GM23338 (cell line): ENCODE results near the gene HSPA2.

Source experiments
- EZH2 ChIP-seq: fragments of 200-600 bp; sonication (generic); IDR thresholded peaks from one replicate; pipeline ENCODE4 v1.8.0; 2017; ENCODE audit warnings: antibody characterized with exemption, mild to moderate bottlenecking, low read depth; ENCODE audit not compliant: unreplicated experiment
- TF ChIP-seq, protein P1 (sequence below), 2 experiments: fragments of 200-600 bp in 1 of 2; sonication (generic) in 1 of 2; conservative IDR thresholded peaks; 2 replicates each; pipeline versions ENCODE4 v1.5.1 to v1.6.1; 2016 to 2017; ENCODE audit warnings: antibody characterized with exemption in 2 of 2, low read depth in 2 of 2, mild to moderate bottlenecking in 2 of 2, moderate library complexity in 1 of 2

- TF ChIP-seq, protein P1, sequence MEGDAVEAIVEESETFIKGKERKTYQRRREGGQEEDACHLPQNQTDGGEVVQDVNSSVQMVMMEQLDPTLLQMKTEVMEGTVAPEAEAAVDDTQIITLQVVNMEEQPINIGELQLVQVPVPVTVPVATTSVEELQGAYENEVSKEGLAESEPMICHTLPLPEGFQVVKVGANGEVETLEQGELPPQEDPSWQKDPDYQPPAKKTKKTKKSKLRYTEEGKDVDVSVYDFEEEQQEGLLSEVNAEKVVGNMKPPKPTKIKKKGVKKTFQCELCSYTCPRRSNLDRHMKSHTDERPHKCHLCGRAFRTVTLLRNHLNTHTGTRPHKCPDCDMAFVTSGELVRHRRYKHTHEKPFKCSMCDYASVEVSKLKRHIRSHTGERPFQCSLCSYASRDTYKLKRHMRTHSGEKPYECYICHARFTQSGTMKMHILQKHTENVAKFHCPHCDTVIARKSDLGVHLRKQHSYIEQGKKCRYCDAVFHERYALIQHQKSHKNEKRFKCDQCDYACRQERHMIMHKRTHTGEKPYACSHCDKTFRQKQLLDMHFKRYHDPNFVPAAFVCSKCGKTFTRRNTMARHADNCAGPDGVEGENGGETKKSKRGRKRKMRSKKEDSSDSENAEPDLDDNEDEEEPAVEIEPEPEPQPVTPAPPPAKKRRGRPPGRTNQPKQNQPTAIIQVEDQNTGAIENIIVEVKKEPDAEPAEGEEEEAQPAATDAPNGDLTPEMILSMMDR (conservative IDR thresholded peaks at IDR 0.05; ENCODE audit: low read depth in 2 of 2): no peak
- no peak for TF ChIP-seq EZH2
Measured at GRCh38 chr14:64496764-64497163, 43.8 kb upstream of the HSPA2 start.
